ENCODE measurements around the gene NPAS2.

Gene NPAS2

GRCh38 chr2:101025561-101025960, 205.6 kb downstream of the NPAS2 start:
- DNase-seq: no peak

GRCh38 chr2:101026253-101026701, 206.3 kb downstream of the NPAS2 start:
- DNase-seq: no peak

GRCh38 chr2:101026923-101027469, 207.1 kb downstream of the NPAS2 start:
- no peak for DNase-seq

- no peak for DNase-seq
Measured at GRCh38 chr2:101027852-101028251, 207.9 kb downstream of the NPAS2 start.

GRCh38 chr2:101030866-101031554, 211.1 kb downstream of the NPAS2 start:
- no peak for DNase-seq

- DNase-seq: no peak
Measured at GRCh38 chr2:101032084-101032776, 212.3 kb downstream of the NPAS2 start.

GRCh38 chr2:101036562-101036961, 216.6 kb downstream of the NPAS2 start:
- peak in 1 of 2 experiments; percentile 19 for DNase-seq

- DNase-seq: no peak
Measured at GRCh38 chr2:101037161-101037755, 217.3 kb downstream of the NPAS2 start.

- DNase-seq: peak in 1 of 2 experiments; percentile 18
Measured at GRCh38 chr2:101038455-101039255, 218.7 kb downstream of the NPAS2 start.

GRCh38 chr2:101040072-101040471, 220.1 kb downstream of the NPAS2 start:
- DNase-seq: no peak

- DNase-seq: no peak
Measured at GRCh38 chr2:101040761-101041160, 220.8 kb downstream of the NPAS2 start.

GRCh38 chr2:101041413-101041812, 221.5 kb downstream of the NPAS2 start:
- no peak for DNase-seq

GRCh38 chr2:101045330-101045729, 225.4 kb downstream of the NPAS2 start:
- DNase-seq: no peak
